GM20431 (cell line): ENCODE results near the gene TDP2.

Source experiments
- in situ Hi-C: fragments of 300-500 bp; cut with MseI, MboI; formaldehyde crosslinking; loops from one replicate; pipeline ENCODE4 v1.15.0; 2020; ENCODE audit warnings: low sequenced_read_pairs; ENCODE audit not compliant: unreplicated experiment

TDP2 gene

DNA sequence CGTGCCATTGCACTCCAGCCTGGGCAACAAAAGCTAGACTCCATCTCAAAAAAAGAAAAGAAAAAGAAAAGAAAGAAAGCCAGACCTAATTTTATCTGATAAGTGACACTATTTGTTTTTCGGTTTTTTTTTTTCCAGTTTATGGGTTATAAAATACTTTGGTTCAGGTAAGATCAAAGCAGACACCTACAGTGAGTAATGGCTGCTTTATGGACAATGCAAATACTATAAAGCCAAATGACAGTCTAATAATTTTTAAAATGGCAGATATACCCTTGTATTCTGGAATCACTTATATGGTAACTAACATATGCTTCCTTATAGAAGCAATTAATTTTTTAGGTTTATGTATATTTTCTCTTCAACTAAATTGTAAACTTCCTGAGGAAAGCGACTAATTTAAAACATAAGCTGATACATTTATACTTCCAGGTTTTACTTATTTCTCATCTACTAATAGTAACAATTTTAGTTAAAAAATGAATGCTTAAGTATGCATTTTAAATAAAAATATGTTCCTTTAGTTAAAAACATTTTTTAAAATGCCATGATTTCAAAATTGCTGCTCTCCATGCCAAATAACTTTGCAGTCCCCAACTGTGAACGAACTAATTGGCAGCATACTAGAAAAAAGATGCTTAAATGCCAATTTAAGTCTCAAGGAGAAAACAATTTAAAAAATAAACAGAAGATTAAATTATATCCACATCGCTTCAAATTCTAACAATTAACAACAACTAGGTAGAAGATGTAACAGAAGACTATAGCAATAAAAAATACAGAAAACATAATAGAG is 59.2 kb downstream of the TDP2 start:
- in situ Hi-C loops, result no loop called here

DNA sequence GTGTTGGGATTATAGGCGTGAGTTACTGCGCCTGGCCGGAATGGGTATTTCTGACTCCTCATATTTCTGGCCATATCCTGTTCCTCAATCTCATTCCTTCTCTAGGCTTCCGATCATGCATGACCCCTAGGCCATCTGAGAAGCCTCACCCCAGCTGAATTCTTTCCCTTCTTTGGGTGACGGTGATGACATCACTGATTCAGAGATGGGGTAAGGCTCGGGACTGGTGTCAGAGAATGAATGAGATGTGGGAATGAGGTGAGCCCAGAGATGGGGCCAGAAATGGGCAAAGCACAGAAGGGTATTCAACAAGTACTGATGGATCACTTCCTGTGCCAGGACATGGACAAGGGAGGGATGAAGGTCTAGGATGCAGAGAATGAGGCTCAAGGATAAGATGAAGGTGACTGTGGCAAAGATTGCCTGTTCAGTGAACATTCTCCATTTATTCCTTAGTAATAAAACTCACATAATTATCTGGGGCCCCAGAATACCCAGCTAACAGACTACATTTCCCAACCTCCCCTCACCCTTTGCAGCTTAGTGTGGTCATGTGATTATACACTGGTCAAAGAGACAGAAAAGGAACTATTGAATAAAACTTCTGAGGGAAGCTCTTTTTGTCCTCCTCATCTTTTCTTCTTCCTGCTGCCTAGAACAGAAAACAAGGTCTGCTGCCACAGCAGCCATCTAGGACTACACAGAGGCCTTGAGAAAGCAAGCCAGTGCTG is 60.3 kb downstream of the TDP2 start:
- in situ Hi-C loops, result no loop called here

DNA sequence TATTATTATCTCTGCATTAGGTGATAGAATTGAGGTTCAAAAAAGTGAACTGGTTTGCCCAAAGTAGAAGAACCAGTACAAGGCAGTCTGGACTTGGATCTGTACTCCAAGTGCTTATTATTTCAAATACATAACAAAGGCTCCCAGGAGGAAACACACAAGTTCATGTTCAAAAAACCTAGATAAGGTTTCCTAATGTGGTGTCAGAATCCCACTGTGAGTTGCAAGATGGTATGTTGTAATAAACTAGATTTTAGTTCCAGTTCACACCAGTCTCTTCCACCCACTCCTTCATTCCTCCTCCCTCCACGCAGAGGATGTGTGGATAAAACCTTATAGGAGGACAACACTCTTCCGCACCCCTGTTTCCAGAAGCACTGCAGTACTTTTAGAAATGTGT is 63.5 kb downstream of the TDP2 start:
- in situ Hi-C loops, result no loop called here

DNA sequence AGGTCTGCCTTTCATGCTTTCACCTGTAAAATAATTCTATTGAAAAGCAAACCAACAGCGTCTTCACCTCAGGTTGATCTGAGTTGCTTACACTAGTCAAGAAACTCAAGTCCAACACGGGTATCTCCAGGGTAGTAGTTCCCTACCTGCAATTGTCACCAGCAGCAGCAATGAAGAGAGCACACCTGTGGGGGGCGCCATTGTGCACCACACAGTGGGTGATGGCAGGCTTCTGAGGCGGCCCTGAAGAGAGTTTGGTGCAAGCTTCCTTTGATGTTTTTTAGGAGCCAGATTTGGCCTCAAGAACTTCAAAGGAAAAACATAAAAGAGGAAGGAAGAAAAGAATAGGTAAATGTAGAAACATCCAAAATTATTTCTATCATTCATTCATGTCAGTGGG is 65.8 kb downstream of the TDP2 start:
- in situ Hi-C loops, result no loop called here
